ENCODE results near the gene PFKFB4.

Gene PFKFB4

GRCh38 chr3:48503401-48504050 is 53.1 kb downstream of the PFKFB4 start:
- ChIA-PET POLR2A (interaction anchor here (1.2 to 3.5 kb wide), 5 partner anchors 31 to 57 kb away, joined by 3 to 14 read pairs (median 4); partner anchors contain the start of gene ATRIP), CTCF (interaction anchor here (1.0 to 2.3 kb wide), 3 partner anchors 30 to 68 kb away, joined by 3 to 10 read pairs (median 5); no protein-coding TSS in a partner anchor)
- TF ChIP-seq TARDBP (IDR thresholded peaks at IDR 0.05) (no peak), FOXK2 (IDR thresholded peaks at IDR 0.05) (no peak), NFRKB (IDR thresholded peaks at IDR 0.05) (no peak), LEF1 (IDR thresholded peaks at IDR 0.05; ENCODE audit: borderline replicate concordance) (no peak), SUZ12 (IDR thresholded peaks at IDR 0.05) (no peak)
- DNase-seq (ENCODE audit: extremely low spot score): peak; percentile 11

DNA sequence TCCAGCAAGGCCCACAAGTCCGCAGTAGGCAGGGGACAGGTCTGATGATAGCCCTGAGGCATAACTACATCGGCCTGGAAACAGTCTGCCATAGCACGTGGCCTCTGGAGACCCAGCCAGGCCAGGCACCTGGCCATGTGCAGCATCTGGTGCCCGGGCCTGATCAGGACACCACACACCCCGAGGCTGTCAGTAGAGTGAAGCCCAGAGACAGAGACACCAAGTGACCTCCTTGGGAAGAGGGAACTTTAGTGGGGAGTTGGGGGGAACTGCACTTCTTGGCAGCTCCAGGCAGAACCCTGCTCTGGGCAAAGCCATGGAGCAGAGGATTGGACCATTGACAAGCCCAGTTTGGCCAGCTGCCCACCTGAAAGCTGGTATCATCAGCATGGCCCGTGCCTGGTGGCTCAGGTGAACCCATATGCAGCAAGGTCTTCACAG is 53.9 kb downstream of the PFKFB4 start:
- DNase-seq (ENCODE audit: extremely low spot score): peak; percentile 3
- ChIA-PET CTCF (interaction anchor here (2.3 kb wide), 1 partner anchor 67 kb away, joined by 10 read pairs; no protein-coding TSS in a partner anchor), POLR2A (interaction anchor here (1.2 to 3.5 kb wide), 2 partner anchors 30 to 57 kb away, joined by 3 to 14 read pairs; partner anchors contain the start of gene ATRIP)
- no peak for TF ChIP-seq ZNF384 (IDR thresholded peaks at IDR 0.05)
- no peak for TF ChIP-seq SP1 (IDR thresholded peaks at IDR 0.05)
- no peak for TF ChIP-seq ELF4 (IDR thresholded peaks at IDR 0.05)
- no peak for TF ChIP-seq TARDBP (IDR thresholded peaks at IDR 0.05)
- no peak for TF ChIP-seq SUZ12 (IDR thresholded peaks at IDR 0.05)
- TF ChIP-seq BHLHE40 (IDR thresholded peaks at IDR 0.05; ENCODE audit: borderline replicate concordance): no peak
- no peak for TF ChIP-seq LEF1 (IDR thresholded peaks at IDR 0.05; ENCODE audit: borderline replicate concordance)
- no peak for TF ChIP-seq FOXA1 (IDR thresholded peaks at IDR 0.05)
- TF ChIP-seq CTBP1 (IDR thresholded peaks at IDR 0.05; ENCODE audit: borderline replicate concordance): no peak
- TF ChIP-seq FOXM1 (IDR thresholded peaks at IDR 0.05; ENCODE audit: borderline replicate concordance): no peak
- TF ChIP-seq, protein P1, sequence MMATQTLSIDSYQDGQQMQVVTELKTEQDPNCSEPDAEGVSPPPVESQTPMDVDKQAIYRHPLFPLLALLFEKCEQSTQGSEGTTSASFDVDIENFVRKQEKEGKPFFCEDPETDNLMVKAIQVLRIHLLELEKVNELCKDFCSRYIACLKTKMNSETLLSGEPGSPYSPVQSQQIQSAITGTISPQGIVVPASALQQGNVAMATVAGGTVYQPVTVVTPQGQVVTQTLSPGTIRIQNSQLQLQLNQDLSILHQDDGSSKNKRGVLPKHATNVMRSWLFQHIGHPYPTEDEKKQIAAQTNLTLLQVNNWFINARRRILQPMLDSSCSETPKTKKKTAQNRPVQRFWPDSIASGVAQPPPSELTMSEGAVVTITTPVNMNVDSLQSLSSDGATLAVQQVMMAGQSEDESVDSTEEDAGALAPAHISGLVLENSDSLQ (IDR thresholded peaks at IDR 0.05): no peak
- no peak for TF ChIP-seq FOXK2 (IDR thresholded peaks at IDR 0.05)
- TF ChIP-seq L3MBTL2 (conservative IDR thresholded peaks at IDR 0.05): no peak

DNA sequence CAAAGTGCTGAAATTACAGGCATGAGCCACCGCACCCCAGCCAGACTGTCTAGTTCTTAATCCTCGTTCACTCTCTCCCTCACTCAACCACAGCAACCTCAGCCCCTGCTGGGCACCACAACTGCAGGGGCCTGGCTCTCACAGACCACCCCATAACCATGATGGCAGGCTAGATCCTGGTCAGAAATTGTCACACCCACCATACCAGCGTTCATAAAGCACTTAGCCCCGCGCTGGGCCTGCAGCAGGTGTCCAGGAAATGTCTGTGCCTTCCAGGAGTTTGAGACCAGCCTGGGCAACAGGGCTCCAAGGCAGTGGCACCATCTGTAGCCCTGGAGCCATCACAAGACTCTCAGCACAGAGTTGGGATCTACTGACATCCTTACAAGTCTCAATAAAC is 54.5 kb downstream of the PFKFB4 start:
- CTCF ChIA-PET: interaction anchor here (1.2 kb wide), 1 partner anchor 29 kb away, joined by 4 read pairs; no protein-coding TSS in a partner anchor
- TF ChIP-seq FOXA1 (IDR thresholded peaks at IDR 0.05) (no peak), FOXK2 (IDR thresholded peaks at IDR 0.05) (no peak), ZNF384 (IDR thresholded peaks at IDR 0.05) (no peak), LEF1 (IDR thresholded peaks at IDR 0.05; ENCODE audit: borderline replicate concordance) (no peak), ARNT (IDR thresholded peaks at IDR 0.05) (no peak), TARDBP (IDR thresholded peaks at IDR 0.05) (no peak), L3MBTL2 (conservative IDR thresholded peaks at IDR 0.05) (no peak), CTBP1 (IDR thresholded peaks at IDR 0.05; ENCODE audit: borderline replicate concordance) (no peak), SUZ12 (IDR thresholded peaks at IDR 0.05) (no peak), BHLHE40 (IDR thresholded peaks at IDR 0.05; ENCODE audit: borderline replicate concordance) (no peak), SP1 (IDR thresholded peaks at IDR 0.05) (no peak), ELF4 (IDR thresholded peaks at IDR 0.05) (no peak), HDGF (IDR thresholded peaks at IDR 0.05; ENCODE audit: borderline replicate concordance) (no peak), FOXM1 (IDR thresholded peaks at IDR 0.05; ENCODE audit: borderline replicate concordance) (no peak), NFRKB (IDR thresholded peaks at IDR 0.05) (no peak)
- TF ChIP-seq, protein P1 (IDR thresholded peaks at IDR 0.05): no peak
- POLR2A ChIA-PET: interaction anchor here (0.7 to 1.2 kb wide), 2 partner anchors 29 to 56 kb away, joined by 3 to 4 read pairs; partner anchors contain the start of gene ATRIP
- DNase-seq (ENCODE audit: extremely low spot score): no peak

GRCh38 chr3:48501196-48501595 is 55.4 kb downstream of the PFKFB4 start:
- CTCF ChIA-PET: interaction anchor here (1.2 kb wide), 1 partner anchor 28 kb away, joined by 4 read pairs; no protein-coding TSS in a partner anchor
- no peak for DNase-seq (ENCODE audit: extremely low spot score)
- TF ChIP-seq ARNT (IDR thresholded peaks at IDR 0.05) (no peak), CTBP1 (IDR thresholded peaks at IDR 0.05; ENCODE audit: borderline replicate concordance) (no peak), TARDBP (IDR thresholded peaks at IDR 0.05) (no peak), SUZ12 (IDR thresholded peaks at IDR 0.05) (no peak), ZNF384 (IDR thresholded peaks at IDR 0.05) (no peak), L3MBTL2 (conservative IDR thresholded peaks at IDR 0.05) (no peak), SP1 (IDR thresholded peaks at IDR 0.05) (no peak), ELF4 (IDR thresholded peaks at IDR 0.05) (no peak), FOXK2 (IDR thresholded peaks at IDR 0.05) (no peak), LEF1 (IDR thresholded peaks at IDR 0.05; ENCODE audit: borderline replicate concordance) (no peak), HDGF (IDR thresholded peaks at IDR 0.05; ENCODE audit: borderline replicate concordance) (no peak)
- TF ChIP-seq, protein P1 (IDR thresholded peaks at IDR 0.05): no peak
- POLR2A ChIA-PET: no interaction called here

DNA sequence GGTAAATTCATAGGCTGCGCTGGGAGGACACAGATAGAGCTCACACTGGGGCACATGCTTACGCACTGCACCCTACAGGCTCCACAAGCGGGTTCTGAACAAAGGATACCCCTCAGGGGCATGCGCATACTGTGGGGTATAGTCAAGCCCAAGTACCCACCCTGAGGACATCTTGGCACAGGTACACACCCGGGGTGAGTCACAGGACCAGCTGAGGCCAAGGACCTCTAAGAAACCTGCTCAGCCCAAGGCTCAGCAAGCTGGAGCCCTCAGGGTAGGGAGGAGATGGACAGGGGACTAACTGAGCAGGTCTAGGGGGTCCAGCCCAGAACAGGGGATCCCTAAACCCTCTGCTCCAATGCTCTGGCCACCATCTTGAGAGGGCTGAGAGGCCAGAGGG is 55.9 kb downstream of the PFKFB4 start:
- no peak for DNase-seq (ENCODE audit: extremely low spot score)
- ChIA-PET CTCF (no interaction called here), POLR2A (interaction anchor here (1.0 to 1.6 kb wide), 2 partner anchors 27 to 54 kb away, joined by 3 to 4 read pairs; partner anchors contain the start of gene ATRIP)
- TF ChIP-seq FOXA1 (IDR thresholded peaks at IDR 0.05) (no peak), CTBP1 (IDR thresholded peaks at IDR 0.05; ENCODE audit: borderline replicate concordance) (no peak), ARNT (IDR thresholded peaks at IDR 0.05) (no peak)

DNA sequence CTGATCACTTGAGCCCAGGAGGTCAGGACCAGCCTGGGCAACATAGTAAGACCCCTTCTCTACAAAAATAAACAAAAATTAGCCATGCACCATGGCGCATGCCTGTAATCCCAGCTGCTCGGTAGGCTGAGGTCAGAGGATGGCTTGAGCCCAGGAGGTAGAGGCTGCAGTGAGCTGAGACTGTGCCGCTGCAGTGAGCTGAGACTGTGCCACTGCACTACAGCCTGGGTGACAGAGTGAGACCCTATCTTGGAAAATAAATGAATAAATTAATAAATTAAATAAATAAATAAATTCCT is 63.5 kb downstream of the PFKFB4 start:
- ChIA-PET CTCF (no interaction called here), POLR2A (no interaction called here)
- no peak for TF ChIP-seq FOXM1 (IDR thresholded peaks at IDR 0.05; ENCODE audit: borderline replicate concordance)
- no peak for TF ChIP-seq SP1 (IDR thresholded peaks at IDR 0.05)
- TF ChIP-seq ARNT (IDR thresholded peaks at IDR 0.05): no peak
- no peak for TF ChIP-seq ZNF384 (IDR thresholded peaks at IDR 0.05)
- TF ChIP-seq, protein P1 (IDR thresholded peaks at IDR 0.05): no peak
- TF ChIP-seq L3MBTL2 (conservative IDR thresholded peaks at IDR 0.05): no peak
- TF ChIP-seq NFRKB (IDR thresholded peaks at IDR 0.05): no peak
- no peak for TF ChIP-seq HDGF (IDR thresholded peaks at IDR 0.05; ENCODE audit: borderline replicate concordance)
- no peak for DNase-seq (ENCODE audit: extremely low spot score)
